Body of pancreas (tissue), 4 donors: ENCODE results near the gene IL22RA2.

Source experiments
- CTCF ChIP-seq, 7 experiments: fragments of 450-650 bp in 4 of 7; fragments of 200-600 bp in 3 of 7; sonication (generic) in 3 of 7; IDR thresholded peaks; one replicate each; pipeline ENCODE4 v1.5.1; 2016 to 2019; ENCODE audit warnings: antibody characterized with exemption in 7 of 7
- POLR2A ChIP-seq, 3 donors: fragments of 450-650 bp; IDR thresholded peaks; one replicate each; pipeline ENCODE4 v1.6.1; 2016; ENCODE audit warnings: antibody characterized with exemption in 3 of 3, mild to moderate bottlenecking in 2 of 3

GRCh38 chr6:137147195-137147594 lies 26.2 kb downstream of the IL22RA2 start:
- no peak for TF ChIP-seq CTCF (IDR thresholded peaks at IDR 0.05)
- TF ChIP-seq POLR2A (IDR thresholded peaks at IDR 0.05): no peak
